Esophagus squamous epithelium (tissue), 4 donors: ENCODE measurements around the gene ITPR3.

ENCODE experiments used
- CTCF ChIP-seq, 6 experiments: fragments of 450-650 bp in 4 of 6; fragments of 200-600 bp in 2 of 6; sonication (generic) in 2 of 6; IDR thresholded peaks; one replicate each; pipeline ENCODE4 v1.5.1; 2016 to 2019; ENCODE audit warnings: antibody characterized with exemption in 6 of 6, mild to moderate bottlenecking in 4 of 6, moderate library complexity in 4 of 6
- POLR2A ChIP-seq, 4 donors: fragments of 450-650 bp; IDR thresholded peaks; one replicate each; pipeline ENCODE4 v1.6.1; 2017; ENCODE audit warnings: antibody characterized with exemption in 4 of 4, mild to moderate bottlenecking in 4 of 4, moderate library complexity in 3 of 4

GRCh38 chr6:33588894-33589293 lies 32.2 kb upstream of the ITPR3 start:
- TF ChIP-seq CTCF (IDR thresholded peaks at IDR 0.05) (no peak), POLR2A (IDR thresholded peaks at IDR 0.05) (no peak)
